HCT116 (cell line): ENCODE data around the gene SULT1C3. TPM values are rescaled to one million over a fixed set of nuclear protein-coding genes. Genes with fewer than 3 reads are reported as not detected.

Experiments used
- ATAC-seq: fragments of 200-7000 bp; cut with Tn5 transposase; 2 replicates; pipeline ENCODE4 v1.9.1; 2020; ENCODE audit warnings: mild to moderate bottlenecking, moderate library complexity
- BruUV-seq: library from RNA; stranded (reverse); fragments of 400-500 nt; replicated peaks from 2 replicates; lab custom pipeline; 2021; lab: Mats Ljungman, UMichigan
- CTCF ChIA-PET: fragments of 300-600 bp; sonication (Branson Sonifier 250); formaldehyde crosslinking; loops from one replicate; lab custom pipeline; 2021; ENCODE audit warnings: antibody characterized with exemption; lab: Charles Lee
- POLR2A ChIA-PET: fragments of 300-600, 350-600 bp; sonication (Branson Sonifier 250); formaldehyde crosslinking; loops from one replicate; lab custom pipeline; 2021; ENCODE audit warnings: antibody characterized with exemption; lab: Charles Lee
- RAD21 ChIA-PET, 2 experiments: fragments of 300-600 bp; sonication (Branson Sonifier 250); formaldehyde crosslinking; loops; one replicate each; lab custom pipeline; 2023; ENCODE audit warnings: low total read pairs in 2 of 2; ENCODE audit not compliant: uncharacterized antibody in 2 of 2, unreplicated experiment in 2 of 2, low non-redundant PET in 1 of 2; lab: Charles Lee
- DNase-seq: peaks from one replicate; pipeline ENCODE4 v3.0.0-alpha.2; 2010; ENCODE audit warnings: low read depth, low spot score
- H2AFZ ChIP-seq: fragments of 200-600 bp; shearing (Covaris generic), sonication (generic); 2 replicates; pipeline ENCODE4 v1.6.1; 2017; ENCODE audit warnings: low read depth, mixed run types, mixed read lengths, antibody characterized with exemption, low read length; ENCODE audit not compliant: poor library complexity, severe bottlenecking
- H3K27ac ChIP-seq: 2 replicates; pipeline ENCODE4 v1.5.1; 2012; ENCODE audit warnings: low read depth, low read length
- H3K27me3 ChIP-seq: fragments of 200-600 bp; sonication (generic); 2 replicates; pipeline ENCODE4 v1.6.1; 2016; ENCODE audit warnings: mixed run types, low read length, mixed read lengths; ENCODE audit not compliant: insufficient read depth
- H3K36me3 ChIP-seq, 2 experiments: fragments of 200-500 bp in 1 of 2; fragments of 200-600 bp in 1 of 2; sonication (Bioruptor generic) in 1 of 2; sonication (generic) in 1 of 2; 2 replicates each; pipeline versions ENCODE4 v1.5.1 to v1.6.1; 2014 to 2016; ENCODE audit warnings: low read length in 2 of 2, inconsistent platforms in 1 of 2, mixed read lengths in 1 of 2, mixed run types in 1 of 2; ENCODE audit not compliant: insufficient read depth in 2 of 2, control insufficient read depth in 1 of 2
- H3K4me1 ChIP-seq, 2 experiments: fragments of 200-600 bp in 1 of 2; sonication (generic) in 1 of 2; 2 replicates each; pipeline versions ENCODE4 v1.5.1 to v1.6.1; 2012 to 2017; ENCODE audit warnings: low read length in 2 of 2, inconsistent platforms in 1 of 2, mild to moderate bottlenecking in 1 of 2, mixed read lengths in 1 of 2, mixed run types in 1 of 2, moderate library complexity in 1 of 2; ENCODE audit not compliant: insufficient read depth in 2 of 2, control insufficient read depth in 1 of 2
- H3K4me2 ChIP-seq: fragments of 200-600 bp; sonication (generic); 2 replicates; pipeline ENCODE4 v1.6.1; 2017; ENCODE audit warnings: mixed run types, low read length, mixed read lengths
- H3K4me3 ChIP-seq, 2 experiments: fragments of 200-600 bp in 1 of 2; sonication (generic) in 1 of 2; replicated peaks in 1 of 2; 2 replicates each; pipeline ENCODE4 v1.5.1; 2011 to 2016; ENCODE audit warnings: low read length in 2 of 2, control low read depth in 1 of 2, low read depth in 1 of 2, mild to moderate bottlenecking in 1 of 2, mixed read lengths in 1 of 2, mixed run types in 1 of 2
- H3K79me2 ChIP-seq: fragments of 200-600 bp; sonication (generic); 2 replicates; pipeline ENCODE4 v1.6.1; 2017; ENCODE audit warnings: mild to moderate bottlenecking, mixed run types, low read length, moderate library complexity, mixed read lengths; ENCODE audit not compliant: insufficient read depth
- H3K9ac ChIP-seq: fragments of 200-600 bp; sonication (generic); 2 replicates; pipeline ENCODE4 v1.6.1; 2016; ENCODE audit warnings: low read length, mixed read lengths
- H3K9me2 ChIP-seq: fragments of 200-600 bp; sonication (generic), shearing (Covaris generic); 2 replicates; pipeline ENCODE4 v1.6.1; 2017; ENCODE audit warnings: mixed run types, mild to moderate bottlenecking, moderate library complexity; ENCODE audit not compliant: insufficient read depth
- H3K9me3 ChIP-seq, 2 experiments: fragments of 200-500 bp in 1 of 2; fragments of 200-600 bp in 1 of 2; sonication (Bioruptor generic) in 1 of 2; sonication (generic) in 1 of 2; 2 replicates each; pipeline ENCODE4 v1.6.1; 2014 to 2017; ENCODE audit warnings: low read length in 2 of 2, mixed read lengths in 2 of 2, inconsistent platforms in 1 of 2, low read depth in 1 of 2, mild to moderate bottlenecking in 1 of 2, mixed run types in 1 of 2, moderate library complexity in 1 of 2; ENCODE audit not compliant: control insufficient read depth in 1 of 2, insufficient read depth in 1 of 2
- H4K20me1 ChIP-seq: fragments of 200-600 bp; sonication (generic), shearing (Covaris generic); 2 replicates; pipeline ENCODE4 v1.6.1; 2017; ENCODE audit warnings: mixed run types, mild to moderate bottlenecking, moderate library complexity; ENCODE audit not compliant: insufficient read depth
- CBX3 ChIP-seq: IDR thresholded peaks from 2 replicates; pipeline ENCODE4 v1.6.1; 2012; ENCODE audit warnings: low read depth
- CEBPB ChIP-seq: IDR thresholded peaks from 2 replicates; pipeline ENCODE4 v1.6.1; 2012; ENCODE audit warnings: low read depth
- EGR1 ChIP-seq: IDR thresholded peaks from 2 replicates; pipeline ENCODE4 v1.6.1; 2012; ENCODE audit warnings: low read depth
- EZH2phosphoT487 ChIP-seq: fragments of 200-600 bp; IDR thresholded peaks from 2 replicates; pipeline ENCODE4 v1.6.1; 2018; ENCODE audit warnings: antibody characterized with exemption, borderline replicate concordance
- POLR2AphosphoS5 ChIP-seq: IDR thresholded peaks from 2 replicates; pipeline ENCODE4 v1.6.1; 2011; ENCODE audit warnings: mild to moderate bottlenecking, low read depth, low read length, moderate library complexity
- RAD21 ChIP-seq: IDR thresholded peaks from 2 replicates; pipeline ENCODE4 v1.6.1; 2012; ENCODE audit warnings: low read depth, mild to moderate bottlenecking
- SP1 ChIP-seq: IDR thresholded peaks from 2 replicates; pipeline ENCODE4 v1.6.1; 2012; ENCODE audit warnings: low read depth
- TCF7L2 ChIP-seq: IDR thresholded peaks from 2 replicates; pipeline ENCODE4 v1.7.0; 2011; ENCODE audit warnings: borderline replicate concordance, inconsistent platforms; ENCODE audit not compliant: insufficient read depth, insufficient read length; ENCODE audit errors: extremely low read depth
- intact Hi-C: fragments of 100-400 bp; cut with micrococcal nuclease; formaldehyde crosslinking; loops from 2 replicates; pipeline ENCODE4 v1.10.0; 2022
- total RNA-seq: library from RNA; stranded (reverse); gene quantifications from one replicate; pipeline ENCODE4 v1.2.1, GENCODE V29; 2021; ENCODE audit not compliant: unreplicated experiment
- TF ChIP-seq, protein P1 (sequence below): IDR thresholded peaks from 2 replicates; pipeline ENCODE4 v1.6.1; 2012
- TF ChIP-seq, protein P2 (sequence below): IDR thresholded peaks from 2 replicates; pipeline ENCODE4 v1.6.1; 2012; ENCODE audit warnings: low read depth
- TF ChIP-seq, protein P3 (sequence below), 3 experiments: fragments of 200-600 bp in 1 of 3; sonication (generic) in 1 of 3; IDR thresholded peaks in 2 of 3; conservative IDR thresholded peaks in 1 of 3; 2 replicates each; pipeline ENCODE4 v1.5.1; 2012 to 2017; ENCODE audit warnings: low read depth in 2 of 3, low read length in 2 of 3, antibody characterized with exemption in 1 of 3, borderline replicate concordance in 1 of 3, control low read depth in 1 of 3, mild to moderate bottlenecking in 1 of 3, mixed read lengths in 1 of 3, mixed run types in 1 of 3, moderate library complexity in 1 of 3; ENCODE audit not compliant: insufficient read depth in 1 of 3
- TF ChIP-seq, protein P4 (sequence below): IDR thresholded peaks from 2 replicates; pipeline ENCODE4 v1.6.1; 2012

Gene SULT1C3
- total RNA-seq, 1 experiment from 2014 or later: not detected

DNA sequence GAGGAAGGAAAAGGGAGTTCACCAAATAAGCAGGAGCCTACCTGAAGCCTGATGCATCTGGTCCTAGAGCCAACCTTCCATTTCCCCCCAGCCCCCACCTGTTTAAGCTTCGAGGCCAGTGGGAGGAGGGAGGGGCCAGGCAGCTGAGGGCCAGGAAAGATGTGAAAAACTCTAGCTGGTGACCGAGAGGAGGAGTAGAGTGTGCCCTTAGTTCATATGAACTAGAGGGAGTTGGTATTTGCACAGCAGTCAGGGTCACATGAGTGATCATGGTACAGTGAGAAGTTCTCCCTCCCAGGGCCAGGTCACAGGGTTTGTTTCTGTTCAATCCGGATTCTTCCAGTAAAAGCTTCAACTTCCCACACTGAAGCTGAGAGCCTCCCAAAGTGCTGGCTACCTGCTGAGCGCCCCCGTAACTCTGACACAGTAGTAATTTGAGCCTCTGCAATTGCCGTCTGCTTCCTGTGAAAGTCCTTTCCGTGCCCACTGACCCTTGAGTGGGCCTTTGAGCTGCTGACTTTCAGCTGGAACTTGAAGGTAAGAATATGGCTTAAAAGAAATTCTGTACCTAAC, 48.9 kb downstream of the SULT1C3 start, which contains the start of gene SULT1C2:
SULT1C2 (plus strand) TSS at position 362 of the 573 bp plus-strand sequence. CDS start 4,773 bp downstream, outside the sequence.
- intact Hi-C loops: no loop called here
- RAD21 ChIA-PET: no interaction called here

DNA sequence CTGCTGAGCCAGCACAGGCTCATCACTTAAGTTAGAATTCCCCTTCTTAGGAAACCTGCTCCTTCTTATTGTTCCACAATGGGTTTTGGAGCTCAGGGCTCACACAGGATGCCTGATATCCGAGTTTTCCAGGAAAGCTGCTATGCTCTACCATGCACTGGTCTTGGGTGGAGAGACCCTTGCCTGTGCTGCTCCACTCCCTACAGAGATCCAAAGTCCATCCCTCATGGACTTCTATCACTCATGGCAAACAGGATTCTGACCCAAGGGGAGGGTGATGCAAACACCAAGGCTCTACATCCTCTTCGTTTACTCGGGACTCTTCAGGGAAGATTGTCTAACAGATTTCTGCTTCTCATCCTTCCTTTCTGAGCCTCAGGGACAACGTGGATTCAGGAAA, 54.1 kb downstream of the SULT1C3 start:
- ChIA-PET POLR2A (no interaction called here), RAD21 (no interaction called here), CTCF (no interaction called here)
- Histone ChIP-seq H3K4me2 (no peak overlapping the region), H3K27ac (no peak overlapping the region), H3K4me3 (no peak overlapping the region), H3K4me1 (peaks cover 0 to 15% of the 10 kb centered on the region in 2 experiments), H3K36me3 (no peaks in the 10 kb centered on the region), H3K27me3 (no peaks in the 10 kb centered on the region), H3K9ac (no peak overlapping the region), H4K20me1 (no peaks in the 10 kb centered on the region), H3K9me3 (no peaks in the 10 kb centered on the region), H3K79me2 (no peaks in the 10 kb centered on the region), H2AFZ (no peak overlapping the region), H3K9me2 (no peaks in the 10 kb centered on the region)
- BruUV-seq: no TSS peak
- intact Hi-C loops: no loop called here
- no peak for ATAC-seq
- DNase-seq: no peak
- TF ChIP-seq, protein P1, sequence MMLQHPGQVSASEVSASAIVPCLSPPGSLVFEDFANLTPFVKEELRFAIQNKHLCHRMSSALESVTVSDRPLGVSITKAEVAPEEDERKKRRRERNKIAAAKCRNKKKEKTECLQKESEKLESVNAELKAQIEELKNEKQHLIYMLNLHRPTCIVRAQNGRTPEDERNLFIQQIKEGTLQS: no peak
- TF ChIP-seq, protein P2, sequence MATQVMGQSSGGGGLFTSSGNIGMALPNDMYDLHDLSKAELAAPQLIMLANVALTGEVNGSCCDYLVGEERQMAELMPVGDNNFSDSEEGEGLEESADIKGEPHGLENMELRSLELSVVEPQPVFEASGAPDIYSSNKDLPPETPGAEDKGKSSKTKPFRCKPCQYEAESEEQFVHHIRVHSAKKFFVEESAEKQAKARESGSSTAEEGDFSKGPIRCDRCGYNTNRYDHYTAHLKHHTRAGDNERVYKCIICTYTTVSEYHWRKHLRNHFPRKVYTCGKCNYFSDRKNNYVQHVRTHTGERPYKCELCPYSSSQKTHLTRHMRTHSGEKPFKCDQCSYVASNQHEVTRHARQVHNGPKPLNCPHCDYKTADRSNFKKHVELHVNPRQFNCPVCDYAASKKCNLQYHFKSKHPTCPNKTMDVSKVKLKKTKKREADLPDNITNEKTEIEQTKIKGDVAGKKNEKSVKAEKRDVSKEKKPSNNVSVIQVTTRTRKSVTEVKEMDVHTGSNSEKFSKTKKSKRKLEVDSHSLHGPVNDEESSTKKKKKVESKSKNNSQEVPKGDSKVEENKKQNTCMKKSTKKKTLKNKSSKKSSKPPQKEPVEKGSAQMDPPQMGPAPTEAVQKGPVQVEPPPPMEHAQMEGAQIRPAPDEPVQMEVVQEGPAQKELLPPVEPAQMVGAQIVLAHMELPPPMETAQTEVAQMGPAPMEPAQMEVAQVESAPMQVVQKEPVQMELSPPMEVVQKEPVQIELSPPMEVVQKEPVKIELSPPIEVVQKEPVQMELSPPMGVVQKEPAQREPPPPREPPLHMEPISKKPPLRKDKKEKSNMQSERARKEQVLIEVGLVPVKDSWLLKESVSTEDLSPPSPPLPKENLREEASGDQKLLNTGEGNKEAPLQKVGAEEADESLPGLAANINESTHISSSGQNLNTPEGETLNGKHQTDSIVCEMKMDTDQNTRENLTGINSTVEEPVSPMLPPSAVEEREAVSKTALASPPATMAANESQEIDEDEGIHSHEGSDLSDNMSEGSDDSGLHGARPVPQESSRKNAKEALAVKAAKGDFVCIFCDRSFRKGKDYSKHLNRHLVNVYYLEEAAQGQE: no peak
- TF ChIP-seq POLR2AphosphoS5: no peak
- TF ChIP-seq CEBPB: no peak
- TF ChIP-seq, protein P3, sequence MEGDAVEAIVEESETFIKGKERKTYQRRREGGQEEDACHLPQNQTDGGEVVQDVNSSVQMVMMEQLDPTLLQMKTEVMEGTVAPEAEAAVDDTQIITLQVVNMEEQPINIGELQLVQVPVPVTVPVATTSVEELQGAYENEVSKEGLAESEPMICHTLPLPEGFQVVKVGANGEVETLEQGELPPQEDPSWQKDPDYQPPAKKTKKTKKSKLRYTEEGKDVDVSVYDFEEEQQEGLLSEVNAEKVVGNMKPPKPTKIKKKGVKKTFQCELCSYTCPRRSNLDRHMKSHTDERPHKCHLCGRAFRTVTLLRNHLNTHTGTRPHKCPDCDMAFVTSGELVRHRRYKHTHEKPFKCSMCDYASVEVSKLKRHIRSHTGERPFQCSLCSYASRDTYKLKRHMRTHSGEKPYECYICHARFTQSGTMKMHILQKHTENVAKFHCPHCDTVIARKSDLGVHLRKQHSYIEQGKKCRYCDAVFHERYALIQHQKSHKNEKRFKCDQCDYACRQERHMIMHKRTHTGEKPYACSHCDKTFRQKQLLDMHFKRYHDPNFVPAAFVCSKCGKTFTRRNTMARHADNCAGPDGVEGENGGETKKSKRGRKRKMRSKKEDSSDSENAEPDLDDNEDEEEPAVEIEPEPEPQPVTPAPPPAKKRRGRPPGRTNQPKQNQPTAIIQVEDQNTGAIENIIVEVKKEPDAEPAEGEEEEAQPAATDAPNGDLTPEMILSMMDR (IDR thresholded peaks at IDR 0.05 in 2 of 3, conservative IDR thresholded peaks at IDR 0.05 in 1 of 3; ENCODE audit: borderline replicate concordance in 1 of 3, insufficient read depth in 1 of 3, low read depth in 2 of 3, low read length in 2 of 3): no peak
- TF ChIP-seq RAD21: no peak
- TF ChIP-seq, protein P4, sequence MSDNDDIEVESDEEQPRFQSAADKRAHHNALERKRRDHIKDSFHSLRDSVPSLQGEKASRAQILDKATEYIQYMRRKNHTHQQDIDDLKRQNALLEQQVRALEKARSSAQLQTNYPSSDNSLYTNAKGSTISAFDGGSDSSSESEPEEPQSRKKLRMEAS: no peak
- TF ChIP-seq TCF7L2: no peak
- TF ChIP-seq EZH2phosphoT487: no peak
- no peak for TF ChIP-seq SP1

More for the DNA sequence above, 48.9 kb downstream of the SULT1C3 start, which contains the start of gene SULT1C2:
- TF ChIP-seq, protein P4: peak; percentile 38; the same call in 1 of the 2 replicates
- TF ChIP-seq CBX3: no peak
- 0 out of 2 replicates have a peak, but pooled peaks have one; percentile 36 for TF ChIP-seq POLR2AphosphoS5
- 0 out of 2 replicates have a peak, but pooled peaks have one; percentile 13 for TF ChIP-seq EGR1
- Histone ChIP-seq H3K9ac (peak within 1 kb of the TSS; percentile 41), H3K9me3 (no peaks in the 10 kb centered on the region), H3K4me1 (peaks cover 3 to 17% of the 10 kb centered on the region in 2 experiments; a peak in 3 of 4 replicates), H2AFZ (peak within 1 kb of the TSS; percentile 81), H3K36me3 (no peaks in the 10 kb centered on the region), H3K27me3 (no peaks in the 10 kb centered on the region), H3K4me3 (peak within 1 kb of the TSS; percentile 32 to 46), H3K79me2 (no peaks in the 10 kb centered on the region), H3K27ac (0 out of 2 replicates have a peak within 1 kb of the TSS, but pooled peaks have one; percentile 4), H3K4me2 (peak within 1 kb of the TSS; percentile 74), H4K20me1 (no peaks in the 10 kb centered on the region), H3K9me2 (no peaks in the 10 kb centered on the region)
- BruUV-seq: no TSS peak
- ATAC-seq (peak; percentile 86), DNase-seq (peak; percentile 16)
- POLR2A ChIA-PET: interaction anchor here (0.6 to 0.9 kb wide), 3 partner anchors 10 to 458 kb away, joined by 3 read pairs; no protein-coding TSS in a partner anchor
- CTCF ChIA-PET: no interaction called here
